Fibroblast of lung (primary cell): ENCODE measurements around the gene MGAT4A.

Experiments
- CTCF ChIP-seq, 2 donors: IDR thresholded peaks in 1 of 2; conservative IDR thresholded peaks in 1 of 2; 1 replicate in 1 of 2; 2 replicates in 1 of 2; pipeline ENCODE4 v1.5.1; 2011 to 2012; ENCODE audit warnings: low read length in 2 of 2, control low read depth in 1 of 2, inconsistent platforms in 1 of 2, low read depth in 1 of 2, mild to moderate bottlenecking in 1 of 2
- EZH2 ChIP-seq: IDR thresholded peaks from 2 replicates; pipeline ENCODE4 v1.5.1; 2012; ENCODE audit warnings: low read length, control low read depth, mild to moderate bottlenecking; ENCODE audit errors: missing control alignments

DNA sequence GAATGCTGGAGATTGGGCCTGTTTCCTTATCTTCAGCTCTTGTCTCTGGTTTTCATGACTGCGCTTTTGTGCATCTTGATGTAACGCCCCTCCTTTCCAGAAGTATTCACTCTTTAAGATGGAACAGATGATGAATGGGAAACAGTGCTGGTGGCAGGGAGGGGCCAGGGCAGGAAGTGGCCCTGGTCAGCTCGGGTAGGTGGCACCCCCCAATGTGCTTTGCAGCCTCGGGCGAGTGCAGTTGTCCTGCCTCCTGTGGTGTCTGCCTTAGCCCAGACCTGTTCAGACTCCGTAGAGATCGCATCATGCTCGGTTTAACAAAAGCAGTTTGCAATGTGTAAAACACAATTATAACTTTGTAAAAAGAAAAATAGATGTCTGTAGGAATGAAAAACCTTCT, 17.0 kb upstream of the MGAT4A start:
- TF ChIP-seq CTCF (conservative IDR thresholded peaks at IDR 0.05 in 1 of 2, IDR thresholded peaks at IDR 0.05 in 1 of 2; ENCODE audit: low read depth in 1 of 2, low read length in 2 of 2) (no peak), EZH2 (no peak)
